Measurements from ENCODE around the gene AQP2. TPM values are rescaled to one million over a fixed set of nuclear protein-coding genes. Genes with fewer than 3 reads are reported as not detected.
"Not testable (repeated sequence)": the region's sequence is repeated elsewhere in the genome, so short reads cannot be mapped to it uniquely, and the experiment has no call there.

Gene AQP2
- total RNA-seq, 2 experiments from 2014 or later: not detected

DNA sequence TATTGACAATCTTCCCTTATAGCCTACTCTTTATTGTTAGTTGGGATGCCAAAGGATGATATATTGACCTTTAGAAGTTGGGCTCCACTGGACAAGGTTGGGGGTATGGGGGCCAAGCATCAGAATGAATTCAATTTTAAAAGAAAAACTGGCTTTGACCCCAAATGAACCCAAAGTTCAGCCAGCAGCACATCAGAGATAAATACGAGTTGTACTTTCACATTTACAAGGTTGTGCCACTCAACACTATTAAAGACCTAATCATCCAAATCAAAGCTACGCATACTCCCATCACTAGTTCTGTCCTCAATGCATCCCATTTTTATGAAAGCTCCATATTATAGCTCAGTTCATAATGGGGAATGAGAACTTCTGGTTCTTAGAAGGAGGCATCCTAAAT, 38.9 kb downstream of the AQP2 start:
- POLR2A ChIA-PET: not testable (repeated sequence)
- CTCF ChIA-PET: interaction anchor here (0.6 to 2.9 kb wide), 2 partner anchors 23 to 228 kb away, joined by 4 to 16 read pairs; no protein-coding TSS in a partner anchor

GRCh38 chr12:49990273-49990672, 39.7 kb downstream of the AQP2 start:
- Mint-ChIP-seq H3K36me3 (peaks cover 57% of the 10 kb centered on the region), H3K4me3 (no peak overlapping the region), H3K9me3 (no peaks in the 10 kb centered on the region), H3K27me3 (no peaks in the 10 kb centered on the region), H3K4me1 (ENCODE audit: low read depth) (peaks cover 4% of the 10 kb centered on the region), H3K27ac (no peak overlapping the region)
- intact Hi-C loops (cut with micrococcal nuclease): no loop called here
- ChIA-PET CTCF (interaction anchor here (0.8 to 2.9 kb wide), 4 partner anchors 23 to 124 kb away, joined by 3 to 16 read pairs (median 3); no protein-coding TSS in a partner anchor), POLR2A (no interaction called here)
- DNase-seq: no peak

More for the DNA sequence above, 38.9 kb downstream of the AQP2 start:
- H3K27ac Mint-ChIP-seq; H3K9me3 Mint-ChIP-seq; H3K4me1 Mint-ChIP-seq (ENCODE audit: low read depth); H3K4me3 Mint-ChIP-seq; intact Hi-C loops (cut with micrococcal nuclease); H3K27me3 Mint-ChIP-seq; DNase-seq: not testable (repeated sequence)
- H3K36me3 Mint-ChIP-seq: peaks cover 50% of the 10 kb centered on the region

DNA sequence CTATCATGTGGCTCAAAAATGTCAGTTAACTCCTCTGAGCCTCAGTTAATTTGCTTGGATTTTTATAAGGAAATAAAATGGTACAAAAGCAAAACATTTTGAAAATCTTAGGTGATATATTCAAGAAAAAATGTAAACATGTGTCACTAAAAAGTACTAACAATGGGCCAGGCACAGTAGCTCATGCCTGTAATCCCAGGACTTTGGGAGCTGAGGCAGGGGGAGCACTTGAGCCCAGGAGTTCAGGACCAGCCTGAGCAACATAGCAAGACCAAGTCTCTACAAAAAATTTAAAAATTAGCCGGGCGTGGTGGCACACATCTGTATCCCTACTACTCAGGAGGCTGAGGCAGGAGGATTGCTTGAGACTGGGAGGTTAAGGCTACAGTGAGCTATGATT, 47.9 kb downstream of the AQP2 start:
- Mint-ChIP-seq H3K4me1 (ENCODE audit: low read depth) (no peaks in the 10 kb centered on the region), H3K9me3 (no peaks in the 10 kb centered on the region), H3K4me3 (no peak overlapping the region), H3K36me3 (peaks cover 50% of the 10 kb centered on the region), H3K27ac (no peak overlapping the region), H3K27me3 (no peaks in the 10 kb centered on the region)
- CTCF ChIA-PET: interaction anchor here (1.3 kb wide), 1 partner anchor 31 kb away, joined by 5 read pairs; no protein-coding TSS in a partner anchor
- POLR2A ChIA-PET: no interaction called here
- intact Hi-C loops (cut with micrococcal nuclease): no loop called here
- no peak for DNase-seq

- H3K36me3 Mint-ChIP-seq: peaks cover 43% of the 10 kb centered on the region
- DNase-seq: no peak
- peaks cover 11% of the 10 kb centered on the region for H3K4me1 Mint-ChIP-seq (ENCODE audit: low read depth)
- no peaks in the 10 kb centered on the region for H3K27me3 Mint-ChIP-seq
- CTCF ChIA-PET: interaction anchor here (2.2 kb wide), 1 partner anchor 36 kb away, joined by 10 read pairs; no protein-coding TSS in a partner anchor
- H3K27ac Mint-ChIP-seq: no peak overlapping the region
- H3K9me3 Mint-ChIP-seq: no peaks in the 10 kb centered on the region
- intact Hi-C loops (cut with micrococcal nuclease): no loop called here
- H3K4me3 Mint-ChIP-seq: no peak overlapping the region
- POLR2A ChIA-PET: interaction anchor here (0.8 kb wide), 1 partner anchor 22 kb away, joined by 3 read pairs; the partner anchor contains the start of gene RACGAP1
Observed at GRCh38 chr12:50003595-50003994, 53.1 kb downstream of the AQP2 start.

GRCh38 chr12:50004696-50005095, 54.2 kb downstream of the AQP2 start:
- no peak for DNase-seq
- POLR2A ChIA-PET: no interaction called here
- intact Hi-C loops (cut with micrococcal nuclease): no loop called here
- H3K27ac Mint-ChIP-seq: no peak overlapping the region
- CTCF ChIA-PET: interaction anchor here (0.7 to 2.2 kb wide), 2 partner anchors 37 to 40 kb away, joined by 3 to 10 read pairs; no protein-coding TSS in a partner anchor
- no peak overlapping the region for H3K4me3 Mint-ChIP-seq
- H3K27me3 Mint-ChIP-seq: no peaks in the 10 kb centered on the region
- no peaks in the 10 kb centered on the region for H3K9me3 Mint-ChIP-seq
- peaks cover 11% of the 10 kb centered on the region for H3K4me1 Mint-ChIP-seq (ENCODE audit: low read depth)
- H3K36me3 Mint-ChIP-seq: peaks cover 37% of the 10 kb centered on the region

GRCh38 chr12:50005175-50005574, 54.6 kb downstream of the AQP2 start:
- no peak overlapping the region for H3K27ac Mint-ChIP-seq
- H3K4me1 Mint-ChIP-seq (ENCODE audit: low read depth): peaks cover 11% of the 10 kb centered on the region
- ChIA-PET POLR2A (no interaction called here), CTCF (interaction anchor here (0.7 to 2.4 kb wide), 5 partner anchors 34 to 65 kb away, joined by 3 to 12 read pairs (median 6); no protein-coding TSS in a partner anchor)
- no peaks in the 10 kb centered on the region for H3K27me3 Mint-ChIP-seq
- peaks cover 38% of the 10 kb centered on the region for H3K36me3 Mint-ChIP-seq
- DNase-seq: no peak
- no peak overlapping the region for H3K4me3 Mint-ChIP-seq
- no peaks in the 10 kb centered on the region for H3K9me3 Mint-ChIP-seq
- intact Hi-C loops (cut with micrococcal nuclease): no loop called here

DNA sequence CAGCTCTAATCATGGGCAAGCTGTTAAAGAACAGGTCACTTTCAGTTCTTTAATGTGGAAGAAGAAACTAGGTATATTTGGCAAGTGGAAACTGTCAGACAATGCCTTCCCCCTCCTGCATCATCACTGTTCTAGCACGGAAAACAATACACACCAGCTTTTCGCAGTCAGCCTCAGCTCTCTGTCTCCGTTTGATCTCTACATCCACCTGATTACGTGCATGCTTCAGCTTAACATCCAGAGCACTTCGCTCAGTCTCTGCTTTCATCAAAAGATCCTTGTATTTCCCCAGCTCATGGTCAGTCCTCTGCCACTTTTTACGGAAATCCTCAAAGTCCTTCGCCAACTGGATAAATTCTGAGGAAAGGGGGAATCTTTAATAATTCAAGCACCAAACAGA, 55.7 kb downstream of the AQP2 start:
- H3K27me3 Mint-ChIP-seq: no peaks in the 10 kb centered on the region
- no peak overlapping the region for H3K27ac Mint-ChIP-seq
- H3K4me1 Mint-ChIP-seq (ENCODE audit: low read depth): peaks cover 11% of the 10 kb centered on the region
- CTCF ChIA-PET: interaction anchor here (1.3 to 2.4 kb wide), 4 partner anchors 33 to 64 kb away, joined by 3 to 12 read pairs (median 8); no protein-coding TSS in a partner anchor
- H3K36me3 Mint-ChIP-seq: peaks cover 33% of the 10 kb centered on the region
- POLR2A ChIA-PET: interaction anchor here (0.6 to 1.0 kb wide), 2 partner anchors 8 to 12 kb away, joined by 3 to 6 read pairs; no protein-coding TSS in a partner anchor
- no peaks in the 10 kb centered on the region for H3K9me3 Mint-ChIP-seq
- no peak overlapping the region for H3K4me3 Mint-ChIP-seq
- no peak for DNase-seq
- intact Hi-C loops (cut with micrococcal nuclease): no loop called here

DNA sequence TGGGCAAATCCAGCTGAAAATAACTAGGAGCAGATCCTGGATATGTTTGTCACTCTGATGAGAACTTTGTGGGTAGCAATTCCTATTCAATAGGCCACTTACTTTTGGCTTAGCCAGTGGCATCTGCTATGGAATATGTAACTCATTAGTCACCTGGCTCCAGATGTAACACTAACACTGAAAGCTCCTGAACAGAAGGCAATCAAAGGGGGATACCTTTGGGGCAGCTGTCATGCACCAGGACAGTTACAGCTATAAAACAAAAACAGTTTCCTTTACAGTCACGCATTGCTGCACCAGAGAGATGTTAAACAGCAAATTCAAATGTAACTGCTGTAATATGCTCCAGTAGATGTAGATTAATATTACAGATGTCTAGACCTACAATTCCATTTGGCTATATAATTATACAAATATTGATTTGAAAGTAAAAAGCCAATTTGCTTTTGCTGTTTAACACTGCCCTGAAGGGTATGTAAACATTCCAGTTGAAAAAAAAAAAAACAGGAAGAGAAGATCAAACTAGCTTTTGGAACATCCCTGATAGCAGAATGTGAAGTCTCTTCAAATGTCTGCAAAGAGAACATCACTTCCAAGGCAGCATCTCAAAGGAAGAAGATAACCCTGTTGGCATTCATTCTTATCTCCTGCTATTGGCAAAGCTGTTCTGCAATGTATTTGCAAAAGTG, 56.4 kb downstream of the AQP2 start:
- Mint-ChIP-seq H3K4me3 (no peak overlapping the region), H3K27ac (no peak overlapping the region), H3K27me3 (no peaks in the 10 kb centered on the region), H3K4me1 (ENCODE audit: low read depth) (peaks cover 11% of the 10 kb centered on the region), H3K36me3 (peaks cover 30% of the 10 kb centered on the region), H3K9me3 (no peaks in the 10 kb centered on the region)
- POLR2A ChIA-PET: no interaction called here
- intact Hi-C loops (cut with micrococcal nuclease): no loop called here
- CTCF ChIA-PET: interaction anchor here (0.7 to 2.4 kb wide), 8 partner anchors 17 to 81 kb away, joined by 3 to 12 read pairs (median 5); no protein-coding TSS in a partner anchor
- no peak for DNase-seq

Other genes with a start within 250 kb of the AQP2 start
- gene FMNL3, start 243.3 kb upstream of the AQP2 start, total RNA-seq: 10 to 100 TPM; 31.2 to 31.9 TPM
- gene TMBIM6, start 209.2 kb upstream of the AQP2 start, total RNA-seq: 100 to 1,000 TPM; 481 to 486 TPM
- 1 to 10 TPM; 2.9 to 3.0 TPM for gene NCKAP5L, start 122.3 kb upstream of the AQP2 start, total RNA-seq
- gene BCDIN3D, start 107.6 kb upstream of the AQP2 start, total RNA-seq: 1 to 10 TPM; 5.8 to 6.1 TPM
- 1 to 10 TPM; 1.7 to 2.1 TPM for gene FAIM2, start 46.8 kb upstream of the AQP2 start, total RNA-seq
- gene AQP5, start 11.1 kb downstream of the AQP2 start, total RNA-seq: not detected
- gene AQP6, start 22.2 kb downstream of the AQP2 start, total RNA-seq: not detected
- 100 to 1,000 TPM; 145 to 152 TPM for gene RACGAP1, start 74.8 kb downstream of the AQP2 start, total RNA-seq
- gene ASIC1, start 106.9 kb downstream of the AQP2 start, total RNA-seq: 1 to 10 TPM; 1.1 to 1.6 TPM
- 10 to 100 TPM; 56.1 to 56.3 TPM for gene SMARCD1, start 134.6 kb downstream of the AQP2 start, total RNA-seq
- gene GPD1, start 153.3 kb downstream of the AQP2 start, total RNA-seq: under 1 TPM; 0.10 to 0.34 TPM
- gene COX14, start 161.5 kb downstream of the AQP2 start, total RNA-seq: 10 to 100 TPM; 46.1 to 48.7 TPM
- 10 to 100 TPM; 59.5 to 63.0 TPM for gene CERS5, start 216.6 kb downstream of the AQP2 start, total RNA-seq

Measured in activated CD4-positive, alpha-beta memory T cell treated with anti-CD3 and anti-CD28 coated beads for 36 hours (primary cell).